H1 (cell line): ENCODE results near the gene DIPK2A. TPM values are rescaled to one million over a fixed set of nuclear protein-coding genes. Genes with fewer than 3 reads are reported as not detected.

Source experiments
- BRCA1 ChIP-seq: IDR thresholded peaks from 2 replicates; pipeline ENCODE4 v1.6.1; 2012; ENCODE audit warnings: low read depth, low read length, improper control_type of control experiment
- CBX8 ChIP-seq: fragments of 300-800, 300-1000 bp; sonication (generic); IDR thresholded peaks from 2 replicates; pipeline ENCODE4 v1.7.1; 2016; ENCODE audit warnings: low read depth, low read length, borderline replicate concordance
- CHD7 ChIP-seq: fragments of 300-600 bp; sonication (generic); IDR thresholded peaks from 2 replicates; pipeline ENCODE4 v1.7.1; 2012; ENCODE audit warnings: low read length, moderate library complexity, mild to moderate bottlenecking, inconsistent platforms; ENCODE audit not compliant: insufficient replicate concordance
- EZH2 ChIP-seq: fragments of 200-600 bp; sonication (generic); IDR thresholded peaks from 2 replicates; pipeline ENCODE4 v1.7.1; 2012; ENCODE audit warnings: low read depth, mild to moderate bottlenecking, moderate library complexity, low read length, inconsistent platforms; ENCODE audit not compliant: severe bottlenecking
- FOSL1 ChIP-seq: IDR thresholded peaks from 2 replicates; pipeline ENCODE4 v1.6.1; 2011; ENCODE audit warnings: mild to moderate bottlenecking, low read depth, low read length, moderate library complexity; ENCODE audit not compliant: insufficient read depth
- GABPA ChIP-seq: IDR thresholded peaks from 2 replicates; pipeline ENCODE4 v1.6.1; 2011; ENCODE audit warnings: mild to moderate bottlenecking, low read length, moderate library complexity, borderline replicate concordance; ENCODE audit not compliant: insufficient read depth
- HDAC6 ChIP-seq: IDR thresholded peaks from one replicate; pipeline ENCODE4 v1.7.1; 2012; ENCODE audit warnings: low read depth, mild to moderate bottlenecking, inconsistent platforms, low read length, moderate library complexity
- PHF8 ChIP-seq: fragments of 200-600 bp; sonication (generic); conservative IDR thresholded peaks from 2 replicates; pipeline ENCODE4 v1.7.1; 2012; ENCODE audit warnings: low read depth, mild to moderate bottlenecking, inconsistent platforms, low read length, moderate library complexity
- SIX5 ChIP-seq: IDR thresholded peaks from 2 replicates; pipeline ENCODE4 v1.6.1; 2011; ENCODE audit warnings: mild to moderate bottlenecking, low read depth, low read length
- SRF ChIP-seq: IDR thresholded peaks from 2 replicates; pipeline ENCODE4 v1.6.1; 2011; ENCODE audit warnings: mild to moderate bottlenecking, low read depth, low read length, moderate library complexity
- TCF12 ChIP-seq: IDR thresholded peaks from 2 replicates; pipeline ENCODE4 v1.6.1; 2011; ENCODE audit warnings: low read depth, mild to moderate bottlenecking, low read length
- TEAD4 ChIP-seq: IDR thresholded peaks from 2 replicates; pipeline ENCODE4 v1.6.1; 2012; ENCODE audit warnings: low read depth, low read length, inconsistent platforms, mixed read lengths
- YY1 ChIP-seq: IDR thresholded peaks from 2 replicates; pipeline ENCODE4 v1.6.1; 2011; ENCODE audit warnings: low read depth, mild to moderate bottlenecking, low read length
- polyA plus RNA-seq, 7 experiments: library from polyadenylated mRNA; depleted of rRNA in 3 of 7; stranded (reverse) in 5 of 7; unstranded in 2 of 7; fragments of >200 nt in 5 of 7; fragments of 200-250 nt in 2 of 7; gene quantifications; 1 replicate in 5 of 7; 2 replicates in 1 of 7; 4 replicates in 1 of 7; pipeline versions ENCODE4 v1.2.1 to v1.2.3, GENCODE V29; 2011 to 2013; ENCODE audit warnings: missing spikeins in 2 of 7, mixed read lengths in 2 of 7
- total RNA-seq: library from RNA; stranded (reverse); fragmentation: NEBNext Ultra II Directional; extraction: Animal tissue kit (Norgen Biotek cat#: 25700); gene quantifications from 2 replicates; pipeline ENCODE4 v1.2.1, GENCODE V29; 2021

DIPK2A gene
- total and polyA plus RNA-seq, 2 of the 8 experiments (the other 6 are each of a cell fraction or from before 2014, with no cell fraction given), result 18.4 to 28.7 TPM

GRCh38 chr3:144003051-144003450, 31.4 kb downstream of the DIPK2A start (continued):
- TF ChIP-seq CHD7 (no peak), FOSL1 (no peak), YY1 (no peak), TCF12 (no peak), PHF8 (no peak), CBX8 (no peak), TEAD4 (no peak), EZH2 (no peak), BRCA1 (no peak), SRF (no peak), HDAC6 (no peak), GABPA (no peak), SIX5 (no peak)
